Right lobe of liver (tissue), 4 donors: Measurements from ENCODE around the gene MSH3.

Experiments used
- POLR2A ChIP-seq: fragments of 450-650 bp; IDR thresholded peaks from one replicate; pipeline ENCODE4 v1.6.1; 2017; ENCODE audit warnings: antibody characterized with exemption, mild to moderate bottlenecking
- TF ChIP-seq, protein P1 (sequence below), 4 donors: fragments of 200-600 bp in 3 of 4; fragments of 450-650 bp in 1 of 4; IDR thresholded peaks; one replicate each; pipeline versions ENCODE4 v1.5.1 to v1.8.0; 2016 to 2022; ENCODE audit warnings: antibody characterized with exemption in 4 of 4, mild to moderate bottlenecking in 2 of 4
- donor health status: DM: no; HTN: no; CAD: no.
- donor health status: DM: no; HTN: no; CAD: no.
- donor health status: DM: no; HTN: yes; CAD: no.

DNA sequence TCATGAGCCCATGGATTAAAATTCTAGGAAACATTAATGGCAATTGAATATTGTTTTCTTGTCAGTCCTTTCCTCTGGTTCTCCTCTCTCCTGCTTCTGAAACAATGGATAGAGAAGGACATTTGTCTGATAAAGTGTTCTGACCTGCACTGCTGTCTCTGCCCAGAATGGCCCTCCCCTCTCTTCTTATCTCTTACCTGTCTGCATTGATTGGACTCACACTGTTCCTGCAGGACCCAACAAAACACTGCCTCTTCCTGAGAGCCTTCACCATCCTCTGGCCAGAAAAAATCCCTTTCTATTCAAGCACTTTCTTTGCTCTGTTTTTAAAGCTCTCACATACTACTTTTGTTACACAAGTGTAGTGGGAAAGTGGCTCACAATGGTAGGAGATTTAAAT is 144.2 kb downstream of the MSH3 start:
- TF ChIP-seq, protein P1, sequence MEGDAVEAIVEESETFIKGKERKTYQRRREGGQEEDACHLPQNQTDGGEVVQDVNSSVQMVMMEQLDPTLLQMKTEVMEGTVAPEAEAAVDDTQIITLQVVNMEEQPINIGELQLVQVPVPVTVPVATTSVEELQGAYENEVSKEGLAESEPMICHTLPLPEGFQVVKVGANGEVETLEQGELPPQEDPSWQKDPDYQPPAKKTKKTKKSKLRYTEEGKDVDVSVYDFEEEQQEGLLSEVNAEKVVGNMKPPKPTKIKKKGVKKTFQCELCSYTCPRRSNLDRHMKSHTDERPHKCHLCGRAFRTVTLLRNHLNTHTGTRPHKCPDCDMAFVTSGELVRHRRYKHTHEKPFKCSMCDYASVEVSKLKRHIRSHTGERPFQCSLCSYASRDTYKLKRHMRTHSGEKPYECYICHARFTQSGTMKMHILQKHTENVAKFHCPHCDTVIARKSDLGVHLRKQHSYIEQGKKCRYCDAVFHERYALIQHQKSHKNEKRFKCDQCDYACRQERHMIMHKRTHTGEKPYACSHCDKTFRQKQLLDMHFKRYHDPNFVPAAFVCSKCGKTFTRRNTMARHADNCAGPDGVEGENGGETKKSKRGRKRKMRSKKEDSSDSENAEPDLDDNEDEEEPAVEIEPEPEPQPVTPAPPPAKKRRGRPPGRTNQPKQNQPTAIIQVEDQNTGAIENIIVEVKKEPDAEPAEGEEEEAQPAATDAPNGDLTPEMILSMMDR (IDR thresholded peaks at IDR 0.05): no peak
- TF ChIP-seq POLR2A: no peak
